Trophoblast cell (in vitro differentiated cells and primary cell): ENCODE results near the gene FHOD3.

Experiments used
- DNase-seq, 2 donors: peaks; one replicate each; pipeline ENCODE4 v3.0.0-alpha.2; 2016
- H2AFZ ChIP-seq: 2 replicates; pipeline ENCODE4 v1.6.1; 2013; ENCODE audit warnings: low read length, moderate library complexity, mild to moderate bottlenecking; ENCODE audit not compliant: insufficient read depth, poor library complexity
- H2AK5ac ChIP-seq: 2 replicates; pipeline ENCODE4 v1.6.1; 2013; ENCODE audit warnings: mild to moderate bottlenecking, low read length
- H2BK120ac ChIP-seq: 2 replicates; pipeline ENCODE4 v1.6.1; 2013; ENCODE audit warnings: low read length, mild to moderate bottlenecking, moderate library complexity; ENCODE audit not compliant: insufficient read depth, poor library complexity
- H2BK12ac ChIP-seq: 2 replicates; pipeline ENCODE4 v1.6.1; 2013; ENCODE audit warnings: mild to moderate bottlenecking, low read length, moderate library complexity
- H2BK5ac ChIP-seq: 2 replicates; pipeline ENCODE4 v1.6.1; 2013; ENCODE audit warnings: low read length, low read depth, moderate library complexity, mild to moderate bottlenecking; ENCODE audit not compliant: poor library complexity
- H3K14ac ChIP-seq: 2 replicates; pipeline ENCODE4 v1.6.1; 2013; ENCODE audit warnings: mild to moderate bottlenecking, low read length
- H3K18ac ChIP-seq: 2 replicates; pipeline ENCODE4 v1.6.1; 2013; ENCODE audit warnings: mild to moderate bottlenecking, low read length
- H3K23ac ChIP-seq: 2 replicates; pipeline ENCODE4 v1.6.1; 2013; ENCODE audit warnings: low read length
- H3K27ac ChIP-seq: 2 replicates; pipeline ENCODE4 v1.5.1; 2013; ENCODE audit warnings: low read depth, mild to moderate bottlenecking, inconsistent platforms, low read length, moderate library complexity
- H3K27me3 ChIP-seq: 2 replicates; pipeline ENCODE4 v1.6.1; 2013; ENCODE audit warnings: inconsistent platforms, mild to moderate bottlenecking, low read length, moderate library complexity; ENCODE audit not compliant: insufficient read depth
- H3K36me3 ChIP-seq, 2 experiments: 1 replicate in 1 of 2; 2 replicates in 1 of 2; pipeline ENCODE4 v1.6.1; 2013; ENCODE audit warnings: low read length in 2 of 2, mild to moderate bottlenecking in 2 of 2, moderate library complexity in 1 of 2; ENCODE audit not compliant: insufficient read depth in 2 of 2, control insufficient read depth in 1 of 2
- H3K4ac ChIP-seq: 2 replicates; pipeline ENCODE4 v1.6.1; 2013; ENCODE audit warnings: low read depth, mild to moderate bottlenecking, low read length, moderate library complexity
- H3K4me1 ChIP-seq, 2 experiments: 1 replicate in 1 of 2; 2 replicates in 1 of 2; pipeline ENCODE4 v1.6.1; 2013; ENCODE audit warnings: low read length in 2 of 2, mild to moderate bottlenecking in 2 of 2, moderate library complexity in 1 of 2; ENCODE audit not compliant: insufficient read depth in 2 of 2, control insufficient read depth in 1 of 2
- H3K4me2 ChIP-seq: 2 replicates; pipeline ENCODE4 v1.6.1; 2013; ENCODE audit warnings: inconsistent platforms, mild to moderate bottlenecking, low read length, moderate library complexity
- H3K4me3 ChIP-seq: 2 replicates; pipeline ENCODE4 v1.5.1; 2013; ENCODE audit warnings: mild to moderate bottlenecking, low read depth, low read length, inconsistent platforms
- H3K79me1 ChIP-seq: one replicate; pipeline ENCODE4 v1.6.1; 2013; ENCODE audit warnings: low read length
- H3K79me2 ChIP-seq: 2 replicates; pipeline ENCODE4 v1.6.1; 2013; ENCODE audit warnings: low read length, mild to moderate bottlenecking; ENCODE audit not compliant: control insufficient read depth, insufficient read depth, poor library complexity
- H3K9ac ChIP-seq: 2 replicates; pipeline ENCODE4 v1.6.1; 2013; ENCODE audit warnings: mild to moderate bottlenecking, low read length
- H3K9me3 ChIP-seq: 2 replicates; pipeline ENCODE4 v1.6.1; 2013; ENCODE audit warnings: low read depth, mild to moderate bottlenecking, control low read depth, inconsistent platforms, low read length; ENCODE audit not compliant: insufficient read depth
- H4K12ac ChIP-seq: 2 replicates; pipeline ENCODE4 v1.6.1; 2013; ENCODE audit warnings: low read depth, mild to moderate bottlenecking, low read length, moderate library complexity
- H4K8ac ChIP-seq: 2 replicates; pipeline ENCODE4 v1.6.1; 2013; ENCODE audit warnings: low read depth, mild to moderate bottlenecking, low read length, moderate library complexity
- H4K91ac ChIP-seq: one replicate; pipeline ENCODE4 v1.6.1; 2013; ENCODE audit warnings: low read depth, mild to moderate bottlenecking, low read length, moderate library complexity
- WGBS: extraction: QIAGEN DNeasy Blood & Tissue Kit; methylation state at CpG from one replicate; pipeline ENCODE4 v1.1.7; 2013; ENCODE audit warnings: missing lambda C conversion rate; ENCODE audit not compliant: insufficient read length, insufficient coverage; ENCODE audit errors: extremely low coverage; 5-methylcytosine and 5-hydroxymethylcytosine counted together

The FHOD3 gene

DNA sequence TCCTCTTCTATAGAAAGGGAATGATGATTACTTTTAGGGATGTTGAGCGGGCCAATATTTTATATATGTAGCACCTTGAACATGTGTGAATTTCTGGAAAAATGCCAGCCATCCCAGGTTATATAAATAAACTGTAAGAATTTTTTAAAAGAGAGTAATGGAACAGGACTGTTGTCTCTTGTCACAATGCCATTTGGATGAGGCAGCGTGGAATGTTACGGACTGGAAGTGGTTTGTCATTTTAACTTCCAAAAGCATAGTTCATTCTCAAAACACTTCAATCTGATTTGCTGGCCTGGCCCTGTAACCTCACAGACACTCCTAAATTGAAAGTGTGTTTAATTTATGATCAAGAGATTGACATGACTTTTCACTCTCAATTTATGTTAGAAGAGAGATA lies 460.5 kb downstream of the FHOD3 start:
- Histone ChIP-seq H3K27me3 (no peaks in the 10 kb centered on the region), H3K4me1 (no peaks in the 10 kb centered on the region), H3K27ac (no peak overlapping the region), H2AK5ac (no peak overlapping the region), H2BK120ac (no peak overlapping the region), H2AFZ (no peak overlapping the region), H4K8ac (no peak overlapping the region), H3K4me2 (no peak overlapping the region), H3K23ac (no peak overlapping the region), H4K12ac (no peak overlapping the region), H3K18ac (no peak overlapping the region), H2BK5ac (no peak overlapping the region), H3K9me3 (no peaks in the 10 kb centered on the region), H3K4ac (no peak overlapping the region), H2BK12ac (no peak overlapping the region), H4K91ac (no peak overlapping the region), H3K79me2 (no peaks in the 10 kb centered on the region), H3K79me1 (no peaks in the 10 kb centered on the region), H3K9ac (no peak overlapping the region), H3K4me3 (no peak overlapping the region), H3K36me3 (peaks cover 19 to 29% of the 10 kb centered on the region in 2 experiments), H3K14ac (no peak overlapping the region)
- DNase-seq, result peak in 1 of 2 donors; percentile 13
- no CpG with 5 or more reads among the region's 3 CpGs for WGBS

DNA sequence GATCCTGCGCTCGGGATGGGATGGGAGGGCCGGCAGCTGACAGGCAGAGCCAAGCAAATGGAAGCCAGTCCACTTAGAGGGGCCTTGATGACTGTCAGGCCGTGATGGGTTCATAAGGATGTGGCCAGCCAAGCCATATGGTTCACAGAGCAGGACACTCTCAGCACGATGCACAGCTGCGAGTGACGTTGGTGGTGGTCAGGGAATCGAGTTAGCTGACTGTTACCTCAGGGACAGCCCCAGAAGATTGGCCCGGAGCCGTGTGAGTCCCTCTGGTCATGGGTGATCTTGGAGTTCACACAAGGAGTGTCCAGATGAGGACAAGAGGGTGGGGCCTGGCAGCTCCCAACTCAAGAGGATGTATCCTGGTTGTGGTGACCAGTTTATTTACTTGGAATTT lies 461.1 kb downstream of the FHOD3 start:
- no peaks in the 10 kb centered on the region for H3K9me3 ChIP-seq
- H4K12ac ChIP-seq, result no peak overlapping the region
- no peaks in the 10 kb centered on the region for H3K79me2 ChIP-seq
- H2BK5ac ChIP-seq, result no peak overlapping the region
- H3K4me2 ChIP-seq, result no peak overlapping the region
- H3K18ac ChIP-seq, result no peak overlapping the region
- no peak overlapping the region for H2AK5ac ChIP-seq
- no peak overlapping the region for H4K8ac ChIP-seq
- no peak overlapping the region for H3K4me3 ChIP-seq
- no peak overlapping the region for H3K27ac ChIP-seq
- DNase-seq, result no peak
- H3K27me3 ChIP-seq, result no peaks in the 10 kb centered on the region
- H3K14ac ChIP-seq, result no peak overlapping the region
- H2AFZ ChIP-seq, result no peak overlapping the region
- H3K4ac ChIP-seq, result no peak overlapping the region
- WGBS, result no CpG with 5 or more reads among the region's 10 CpGs
- no peak overlapping the region for H2BK120ac ChIP-seq
- no peaks in the 10 kb centered on the region for H3K4me1 ChIP-seq
- H3K79me1 ChIP-seq, result no peaks in the 10 kb centered on the region
- no peak overlapping the region for H4K91ac ChIP-seq
- no peak overlapping the region for H2BK12ac ChIP-seq
- peaks cover 19 to 29% of the 10 kb centered on the region in 2 experiments for H3K36me3 ChIP-seq
- H3K9ac ChIP-seq, result no peak overlapping the region
- H3K23ac ChIP-seq, result no peak overlapping the region

DNA sequence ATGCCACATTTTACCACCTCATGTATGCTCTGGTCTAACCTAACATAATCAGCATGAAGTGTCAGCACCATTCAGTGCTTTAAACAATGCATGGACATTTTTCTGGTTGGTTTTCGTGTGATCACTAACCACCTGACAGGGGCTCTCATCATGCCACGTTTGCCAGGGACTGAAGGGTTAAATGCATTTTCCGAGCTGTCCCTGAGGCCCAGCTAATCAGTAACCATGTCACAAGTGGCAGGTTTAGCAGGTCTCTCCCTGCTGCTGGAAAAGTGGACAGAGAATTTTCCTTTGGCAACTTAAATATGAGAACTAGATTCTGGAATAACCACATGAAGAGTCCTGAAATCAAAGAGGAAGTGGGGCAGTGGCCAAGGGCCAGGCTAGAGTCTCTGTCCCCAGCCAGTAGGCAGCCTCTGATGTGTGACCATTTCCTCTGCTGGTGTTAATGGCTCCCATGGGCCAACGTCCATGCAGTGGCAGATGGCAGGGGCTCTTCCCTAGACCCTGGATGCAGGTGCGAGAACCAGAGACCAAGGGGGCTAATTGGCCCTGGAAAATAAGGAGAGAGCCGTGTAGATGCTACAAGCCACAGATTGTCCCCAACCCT lies 461.8 kb downstream of the FHOD3 start:
- Histone ChIP-seq H4K91ac (no peak overlapping the region), H3K23ac (no peak overlapping the region), H3K9me3 (no peaks in the 10 kb centered on the region), H3K36me3 (peaks cover 20 to 30% of the 10 kb centered on the region in 2 experiments), H3K18ac (no peak overlapping the region), H3K4me1 (no peaks in the 10 kb centered on the region), H3K79me2 (no peaks in the 10 kb centered on the region), H3K79me1 (no peaks in the 10 kb centered on the region), H3K4me3 (no peak overlapping the region), H4K12ac (no peak overlapping the region), H3K9ac (no peak overlapping the region), H3K14ac (no peak overlapping the region), H3K27ac (no peak overlapping the region), H2BK12ac (no peak overlapping the region), H2AK5ac (no peak overlapping the region), H4K8ac (no peak overlapping the region), H3K27me3 (no peaks in the 10 kb centered on the region), H3K4ac (no peak overlapping the region), H2AFZ (no peak overlapping the region), H3K4me2 (no peak overlapping the region), H2BK120ac (no peak overlapping the region), H2BK5ac (no peak overlapping the region)
- no CpG with 5 or more reads among the region's 6 CpGs for WGBS
- no peak for DNase-seq

DNA sequence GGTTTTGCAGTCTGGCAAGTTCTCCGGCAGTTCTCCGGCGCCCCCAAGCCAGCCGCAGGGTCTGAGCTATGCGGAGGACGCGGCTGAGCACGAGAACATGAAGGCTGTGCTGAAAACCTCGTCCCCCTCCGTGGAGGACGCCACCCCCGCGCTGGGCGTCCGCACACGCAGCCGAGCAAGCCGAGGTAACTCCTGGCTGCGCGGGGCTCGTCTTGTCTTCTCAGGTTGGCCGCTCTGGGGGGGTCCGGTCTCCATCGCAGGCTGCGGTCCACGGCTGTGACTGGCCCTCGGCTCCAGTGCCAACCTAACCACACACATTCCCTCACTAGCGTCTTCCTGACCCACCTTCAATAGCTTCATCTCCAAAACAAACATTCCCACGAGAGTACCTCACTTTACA lies 463.1 kb downstream of the FHOD3 start:
- Histone ChIP-seq H3K79me2 (no peaks in the 10 kb centered on the region), H3K27ac (no peak overlapping the region), H3K14ac (no peak overlapping the region), H3K9me3 (no peaks in the 10 kb centered on the region), H2AFZ (no peak overlapping the region), H3K79me1 (no peaks in the 10 kb centered on the region), H3K4me2 (no peak overlapping the region), H4K12ac (no peak overlapping the region), H3K4ac (no peak overlapping the region), H2BK12ac (no peak overlapping the region), H3K36me3 (peaks cover 21 to 31% of the 10 kb centered on the region in 2 experiments), H3K4me1 (no peaks in the 10 kb centered on the region), H4K91ac (no peak overlapping the region), H3K23ac (no peak overlapping the region), H2AK5ac (no peak overlapping the region), H3K4me3 (no peak overlapping the region), H3K27me3 (no peaks in the 10 kb centered on the region), H2BK120ac (no peak overlapping the region), H3K9ac (no peak overlapping the region), H2BK5ac (no peak overlapping the region), H4K8ac (no peak overlapping the region), H3K18ac (no peak overlapping the region)
- WGBS, result no CpG with 5 or more reads among the region's 29 CpGs
- DNase-seq, result no peak
